Panc1 (cell line): ENCODE measurements around the gene MALL.

ENCODE experiments used
- POLR2AphosphoS5 ChIP-seq: IDR thresholded peaks from 2 replicates; pipeline ENCODE4 v1.6.1; 2012; ENCODE audit warnings: mild to moderate bottlenecking, low read depth, low read length, moderate library complexity
- TF ChIP-seq, protein P1 (sequence below), 2 experiments: IDR thresholded peaks; 2 replicates each; pipeline ENCODE4 v1.6.1; 2011 to 2012; ENCODE audit warnings: low read depth in 2 of 2, control low read depth in 1 of 2, low read length in 1 of 2, mild to moderate bottlenecking in 1 of 2, moderate library complexity in 1 of 2; ENCODE audit not compliant: insufficient read depth in 1 of 2
- TF ChIP-seq, protein P2 (sequence below): fragments of 450-650 bp; IDR thresholded peaks from 2 replicates; pipeline ENCODE4 v1.5.1; 2017; ENCODE audit warnings: mild to moderate bottlenecking

DNA sequence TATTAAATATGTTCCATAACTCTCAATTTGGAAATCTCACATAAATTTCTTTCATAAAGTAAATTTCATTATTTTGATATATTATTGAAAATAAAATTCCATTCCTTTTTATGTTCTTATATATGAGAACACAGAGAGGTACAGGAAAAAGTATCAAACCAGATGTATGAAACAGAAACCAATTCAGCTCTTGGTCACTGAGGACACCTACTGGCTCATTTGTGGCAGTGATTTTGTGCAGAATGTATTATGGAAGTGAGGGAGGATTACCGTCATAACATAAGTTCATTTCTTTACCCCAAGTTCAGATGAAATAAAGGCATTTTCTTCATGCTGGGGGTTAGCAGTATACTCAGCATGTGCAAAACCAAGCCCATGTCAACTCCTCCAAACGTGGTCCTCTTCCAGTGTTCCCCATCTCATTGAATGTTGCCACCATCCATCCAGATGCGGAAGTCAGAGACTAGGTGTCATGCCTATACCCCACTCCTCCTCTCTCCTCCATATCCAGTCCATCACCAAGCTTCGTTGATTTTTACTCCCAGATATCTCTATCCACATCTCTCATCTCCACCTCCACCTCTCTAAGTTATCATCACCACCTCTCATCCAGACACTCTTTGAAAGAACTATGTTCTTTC, 41.7 kb upstream of the MALL start:
- TF ChIP-seq, protein P1, sequence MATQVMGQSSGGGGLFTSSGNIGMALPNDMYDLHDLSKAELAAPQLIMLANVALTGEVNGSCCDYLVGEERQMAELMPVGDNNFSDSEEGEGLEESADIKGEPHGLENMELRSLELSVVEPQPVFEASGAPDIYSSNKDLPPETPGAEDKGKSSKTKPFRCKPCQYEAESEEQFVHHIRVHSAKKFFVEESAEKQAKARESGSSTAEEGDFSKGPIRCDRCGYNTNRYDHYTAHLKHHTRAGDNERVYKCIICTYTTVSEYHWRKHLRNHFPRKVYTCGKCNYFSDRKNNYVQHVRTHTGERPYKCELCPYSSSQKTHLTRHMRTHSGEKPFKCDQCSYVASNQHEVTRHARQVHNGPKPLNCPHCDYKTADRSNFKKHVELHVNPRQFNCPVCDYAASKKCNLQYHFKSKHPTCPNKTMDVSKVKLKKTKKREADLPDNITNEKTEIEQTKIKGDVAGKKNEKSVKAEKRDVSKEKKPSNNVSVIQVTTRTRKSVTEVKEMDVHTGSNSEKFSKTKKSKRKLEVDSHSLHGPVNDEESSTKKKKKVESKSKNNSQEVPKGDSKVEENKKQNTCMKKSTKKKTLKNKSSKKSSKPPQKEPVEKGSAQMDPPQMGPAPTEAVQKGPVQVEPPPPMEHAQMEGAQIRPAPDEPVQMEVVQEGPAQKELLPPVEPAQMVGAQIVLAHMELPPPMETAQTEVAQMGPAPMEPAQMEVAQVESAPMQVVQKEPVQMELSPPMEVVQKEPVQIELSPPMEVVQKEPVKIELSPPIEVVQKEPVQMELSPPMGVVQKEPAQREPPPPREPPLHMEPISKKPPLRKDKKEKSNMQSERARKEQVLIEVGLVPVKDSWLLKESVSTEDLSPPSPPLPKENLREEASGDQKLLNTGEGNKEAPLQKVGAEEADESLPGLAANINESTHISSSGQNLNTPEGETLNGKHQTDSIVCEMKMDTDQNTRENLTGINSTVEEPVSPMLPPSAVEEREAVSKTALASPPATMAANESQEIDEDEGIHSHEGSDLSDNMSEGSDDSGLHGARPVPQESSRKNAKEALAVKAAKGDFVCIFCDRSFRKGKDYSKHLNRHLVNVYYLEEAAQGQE (IDR thresholded peaks at IDR 0.05; ENCODE audit: insufficient read depth in 1 of 2, low read depth in 2 of 2, low read length in 1 of 2): no peak
- TF ChIP-seq, protein P2, sequence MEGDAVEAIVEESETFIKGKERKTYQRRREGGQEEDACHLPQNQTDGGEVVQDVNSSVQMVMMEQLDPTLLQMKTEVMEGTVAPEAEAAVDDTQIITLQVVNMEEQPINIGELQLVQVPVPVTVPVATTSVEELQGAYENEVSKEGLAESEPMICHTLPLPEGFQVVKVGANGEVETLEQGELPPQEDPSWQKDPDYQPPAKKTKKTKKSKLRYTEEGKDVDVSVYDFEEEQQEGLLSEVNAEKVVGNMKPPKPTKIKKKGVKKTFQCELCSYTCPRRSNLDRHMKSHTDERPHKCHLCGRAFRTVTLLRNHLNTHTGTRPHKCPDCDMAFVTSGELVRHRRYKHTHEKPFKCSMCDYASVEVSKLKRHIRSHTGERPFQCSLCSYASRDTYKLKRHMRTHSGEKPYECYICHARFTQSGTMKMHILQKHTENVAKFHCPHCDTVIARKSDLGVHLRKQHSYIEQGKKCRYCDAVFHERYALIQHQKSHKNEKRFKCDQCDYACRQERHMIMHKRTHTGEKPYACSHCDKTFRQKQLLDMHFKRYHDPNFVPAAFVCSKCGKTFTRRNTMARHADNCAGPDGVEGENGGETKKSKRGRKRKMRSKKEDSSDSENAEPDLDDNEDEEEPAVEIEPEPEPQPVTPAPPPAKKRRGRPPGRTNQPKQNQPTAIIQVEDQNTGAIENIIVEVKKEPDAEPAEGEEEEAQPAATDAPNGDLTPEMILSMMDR: peak; percentile 87
- no peak for TF ChIP-seq POLR2AphosphoS5
